ENCODE measurements around the gene FHIT.

The FHIT gene

DNA sequence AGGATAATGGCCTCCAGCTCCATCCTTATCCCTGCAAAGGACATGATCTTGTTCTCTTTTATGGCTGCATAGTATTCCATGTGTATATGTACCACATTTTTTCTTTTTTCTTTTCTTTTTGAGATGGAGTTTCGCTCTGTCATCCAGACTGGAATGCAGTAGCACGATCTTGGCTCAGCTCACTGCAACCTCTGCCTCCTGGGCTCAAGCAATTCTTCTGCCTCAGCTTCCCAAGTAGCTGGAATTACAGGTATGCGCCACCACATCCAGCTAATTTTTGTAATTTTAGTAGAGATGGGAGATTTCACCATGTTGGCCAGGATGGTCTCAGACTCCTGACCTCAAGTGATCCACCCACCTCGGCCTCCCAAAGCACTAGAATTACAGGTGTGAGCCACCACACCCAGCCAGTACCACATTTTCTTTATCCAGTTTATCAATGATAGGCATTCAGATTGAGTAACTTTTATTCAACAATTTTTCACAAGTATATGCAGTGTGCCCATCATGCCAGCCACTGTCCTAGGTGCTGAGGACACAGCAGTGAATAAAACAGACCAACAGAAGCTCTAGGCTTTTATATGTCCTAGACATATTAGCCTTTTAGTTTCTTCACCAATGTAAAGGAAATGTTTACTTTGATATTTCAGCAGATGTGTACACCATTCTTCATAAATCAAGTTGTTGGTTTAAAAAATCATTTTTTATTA is 815.2 kb downstream of the FHIT start:
- in situ Hi-C loops (cut with MboI; ENCODE audit: low sequenced_read_pairs): no loop called here

DNA sequence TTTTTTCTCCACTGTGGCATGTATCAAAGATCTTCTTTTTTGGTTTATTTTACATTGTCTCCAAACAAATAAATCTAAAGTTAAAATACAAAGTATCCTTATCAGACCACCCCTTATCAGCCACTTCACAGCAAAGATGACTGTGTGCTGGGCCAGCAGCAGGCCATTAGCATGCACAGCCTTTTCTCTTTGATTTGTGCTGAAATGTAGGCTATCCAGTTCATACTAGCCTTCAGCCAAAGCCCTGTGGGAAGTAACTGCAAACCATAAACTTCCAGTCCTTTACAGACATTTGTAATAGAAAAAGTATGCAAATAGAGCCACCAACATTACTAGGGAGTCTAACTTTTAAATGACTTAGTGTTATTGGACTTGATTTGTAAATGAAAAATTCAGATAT is 816.3 kb downstream of the FHIT start:
- in situ Hi-C loops (cut with MboI; ENCODE audit: low sequenced_read_pairs): no loop called here

- in situ Hi-C loops (cut with MboI; ENCODE audit: low sequenced_read_pairs): no loop called here
Observed at GRCh38 chr3:60434323-60434722, 816.9 kb downstream of the FHIT start.

DNA sequence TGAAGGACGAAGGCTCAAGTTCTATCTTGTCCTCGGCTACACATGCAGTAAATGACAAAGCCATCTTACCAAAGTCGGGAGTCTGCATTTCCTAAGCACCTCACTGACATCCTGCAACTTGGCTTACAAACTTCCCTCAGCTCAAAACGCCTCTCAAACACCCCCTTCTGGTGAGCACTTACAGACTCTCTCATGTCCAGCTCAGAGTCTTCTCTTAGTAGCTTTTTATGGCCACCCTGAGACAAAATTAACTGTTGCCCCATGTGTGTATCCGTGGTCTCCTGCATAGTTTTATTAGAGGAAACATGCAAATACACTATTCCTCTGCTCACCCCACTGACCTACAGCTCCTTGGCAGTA is 819.7 kb downstream of the FHIT start:
- in situ Hi-C loops (cut with MboI; ENCODE audit: low sequenced_read_pairs): no loop called here

- in situ Hi-C loops (cut with MboI; ENCODE audit: low sequenced_read_pairs): no loop called here
Observed at GRCh38 chr3:60430205-60430604, 821.0 kb downstream of the FHIT start.

DNA sequence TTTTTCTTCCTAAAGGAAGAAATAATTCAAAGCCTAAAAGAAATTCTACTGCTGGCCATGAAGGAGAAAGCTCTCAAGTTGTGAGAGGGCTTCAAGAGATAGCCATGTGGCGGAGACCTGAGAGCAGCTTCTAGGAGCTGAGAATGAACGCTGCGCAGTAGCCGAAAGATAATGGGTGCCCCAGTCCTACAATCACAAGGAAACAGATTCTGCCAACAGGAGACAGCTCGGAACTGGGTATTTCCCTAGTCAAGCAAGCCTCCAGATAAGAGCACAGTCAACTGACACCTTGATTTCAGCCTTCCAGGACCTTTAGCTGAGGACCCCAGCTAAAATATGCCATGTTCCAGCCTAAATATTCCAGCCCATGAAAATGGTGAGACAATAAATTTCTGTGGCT is 824.1 kb downstream of the FHIT start:
- in situ Hi-C loops (cut with MboI; ENCODE audit: low sequenced_read_pairs): no loop called here

DNA sequence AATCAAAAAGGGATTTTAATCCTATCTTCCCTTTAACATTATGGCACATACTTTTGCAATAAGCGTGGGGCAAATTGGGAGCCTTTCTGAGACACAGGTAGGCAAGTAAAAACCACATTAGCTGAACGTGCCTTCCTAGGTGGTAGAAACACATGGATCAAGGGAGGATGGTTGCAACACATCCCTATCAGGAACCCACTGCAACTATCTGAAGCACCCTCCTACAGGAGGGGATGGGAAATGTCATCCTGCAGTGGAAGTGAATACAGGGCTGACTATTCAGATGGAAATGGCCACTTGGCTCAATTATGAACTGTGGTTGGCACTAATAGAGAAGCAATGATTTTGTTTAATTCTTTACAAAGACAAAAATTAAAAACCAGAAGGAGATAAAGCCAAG is 826.3 kb downstream of the FHIT start:
- in situ Hi-C loops (cut with MboI; ENCODE audit: low sequenced_read_pairs): no loop called here

DNA sequence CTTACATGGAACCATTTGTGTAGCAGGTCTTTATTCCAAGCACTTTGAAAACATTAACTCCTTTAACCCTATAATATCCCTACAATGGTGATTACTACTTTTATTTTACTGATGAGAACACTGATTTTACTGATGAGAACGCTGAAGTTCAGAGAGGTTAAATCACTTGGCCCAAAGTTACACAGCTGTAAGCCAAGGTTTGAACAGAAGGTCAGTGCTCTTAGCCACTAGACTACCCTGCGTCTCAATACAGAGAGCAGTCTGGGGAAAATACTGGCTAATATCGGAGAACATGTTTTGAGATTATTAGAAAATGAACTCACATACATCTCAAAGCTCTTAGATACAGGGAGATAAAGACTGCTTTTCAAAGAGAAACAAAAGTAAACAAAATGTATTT is 827.2 kb downstream of the FHIT start:
- in situ Hi-C loops (cut with MboI; ENCODE audit: low sequenced_read_pairs): no loop called here

GRCh38 chr3:60423556-60423955 is 827.7 kb downstream of the FHIT start:
- in situ Hi-C loops (cut with MboI; ENCODE audit: low sequenced_read_pairs): no loop called here

GRCh38 chr3:60421749-60422446 is 829.4 kb downstream of the FHIT start:
- in situ Hi-C loops (cut with MboI; ENCODE audit: low sequenced_read_pairs): no loop called here

GRCh38 chr3:60417576-60417975 is 833.7 kb downstream of the FHIT start:
- in situ Hi-C loops (cut with MboI; ENCODE audit: low sequenced_read_pairs): no loop called here

GRCh38 chr3:60414011-60414410 is 837.2 kb downstream of the FHIT start:
- in situ Hi-C loops (cut with MboI; ENCODE audit: low sequenced_read_pairs): no loop called here

DNA sequence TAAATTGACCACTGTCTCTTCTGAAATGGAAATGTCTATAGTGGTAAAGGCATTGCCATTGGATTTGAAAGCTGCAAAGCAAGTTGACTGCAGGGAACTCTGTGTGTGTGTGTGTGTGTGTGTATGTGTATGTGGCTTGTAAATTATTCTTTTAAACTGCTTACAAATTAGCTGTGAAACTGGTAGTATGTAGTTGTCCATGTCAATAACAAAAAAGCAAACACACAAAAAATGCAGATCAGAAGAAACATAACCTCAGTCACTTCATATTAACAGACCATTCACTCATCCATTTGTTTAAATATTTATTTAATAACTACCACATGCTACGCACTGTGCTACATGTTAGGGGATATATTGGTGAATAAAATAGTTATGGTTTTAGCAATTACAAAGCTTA is 837.7 kb downstream of the FHIT start:
- in situ Hi-C loops (cut with MboI; ENCODE audit: low sequenced_read_pairs): no loop called here

- in situ Hi-C loops (cut with MboI; ENCODE audit: low sequenced_read_pairs): no loop called here
Observed at GRCh38 chr3:60403866-60404265, 847.4 kb downstream of the FHIT start.

DNA sequence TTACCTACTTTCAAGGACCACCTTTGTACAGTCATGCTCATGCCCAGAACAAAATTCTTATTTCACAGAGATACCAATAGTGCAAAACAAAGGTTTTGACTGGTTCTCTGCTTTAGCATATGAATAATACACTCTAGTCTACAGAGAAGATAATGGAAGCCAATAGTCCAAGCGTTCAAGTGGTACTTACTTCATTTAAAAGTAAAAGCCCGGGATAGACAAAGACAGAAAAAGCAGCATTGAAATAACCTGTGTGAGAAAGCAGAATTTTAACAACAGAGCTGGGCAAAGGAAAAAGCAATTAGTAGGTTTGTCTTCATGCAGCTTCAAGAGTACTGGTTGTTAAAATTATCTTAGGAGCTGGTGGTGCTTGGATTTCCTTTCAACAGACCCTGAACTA is 848.3 kb downstream of the FHIT start:
- in situ Hi-C loops (cut with MboI; ENCODE audit: low sequenced_read_pairs): no loop called here

DNA sequence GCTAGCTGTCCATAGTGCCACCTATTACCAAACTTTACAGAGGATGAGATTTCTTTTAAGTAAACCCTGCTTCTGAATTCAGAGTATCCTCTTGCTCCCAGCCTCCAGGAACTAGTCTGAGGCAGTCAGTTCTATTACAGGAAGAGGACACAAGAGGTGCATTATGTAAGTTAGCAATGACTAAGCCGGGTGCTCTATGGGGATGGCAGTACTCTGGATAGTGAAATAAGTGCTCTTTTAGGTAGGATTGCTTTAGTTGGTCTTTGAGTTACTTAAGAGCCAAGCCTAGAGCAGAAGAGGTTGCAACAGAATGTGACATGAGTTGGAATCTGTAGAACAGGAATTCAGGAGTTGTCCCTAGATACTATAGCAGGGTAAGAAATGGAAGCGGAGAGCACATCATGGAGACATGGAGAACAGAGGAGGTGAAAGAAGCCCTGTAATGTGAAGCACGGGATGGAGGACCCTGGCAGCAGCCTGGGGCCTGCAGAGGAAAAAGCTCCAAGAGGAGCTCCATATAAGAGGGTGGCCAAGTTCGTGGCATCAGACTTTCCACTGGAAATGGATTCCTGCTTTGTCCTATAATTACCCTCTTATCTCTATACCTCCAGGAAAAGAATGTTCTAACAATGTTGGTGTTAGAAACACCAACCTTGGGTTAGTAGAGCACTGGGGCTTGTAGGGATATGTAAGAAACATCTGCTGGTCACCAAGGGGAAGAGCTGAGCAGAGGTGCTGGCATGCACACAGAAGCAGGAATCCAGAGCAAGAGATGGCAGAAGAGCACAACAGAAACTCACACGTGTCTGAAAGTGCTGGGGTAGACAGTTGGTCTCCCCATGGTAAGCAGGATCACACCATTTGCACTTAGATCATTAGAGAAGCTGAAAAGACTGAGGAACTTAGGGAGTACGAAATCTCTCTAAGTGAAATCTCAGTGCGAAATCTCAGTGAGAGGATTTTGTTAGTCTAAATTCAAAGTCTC is 851.1 kb downstream of the FHIT start:
- in situ Hi-C loops (cut with MboI; ENCODE audit: low sequenced_read_pairs): no loop called here

GRCh38 chr3:60399292-60399691 is 852.0 kb downstream of the FHIT start:
- in situ Hi-C loops (cut with MboI; ENCODE audit: low sequenced_read_pairs): no loop called here

DNA sequence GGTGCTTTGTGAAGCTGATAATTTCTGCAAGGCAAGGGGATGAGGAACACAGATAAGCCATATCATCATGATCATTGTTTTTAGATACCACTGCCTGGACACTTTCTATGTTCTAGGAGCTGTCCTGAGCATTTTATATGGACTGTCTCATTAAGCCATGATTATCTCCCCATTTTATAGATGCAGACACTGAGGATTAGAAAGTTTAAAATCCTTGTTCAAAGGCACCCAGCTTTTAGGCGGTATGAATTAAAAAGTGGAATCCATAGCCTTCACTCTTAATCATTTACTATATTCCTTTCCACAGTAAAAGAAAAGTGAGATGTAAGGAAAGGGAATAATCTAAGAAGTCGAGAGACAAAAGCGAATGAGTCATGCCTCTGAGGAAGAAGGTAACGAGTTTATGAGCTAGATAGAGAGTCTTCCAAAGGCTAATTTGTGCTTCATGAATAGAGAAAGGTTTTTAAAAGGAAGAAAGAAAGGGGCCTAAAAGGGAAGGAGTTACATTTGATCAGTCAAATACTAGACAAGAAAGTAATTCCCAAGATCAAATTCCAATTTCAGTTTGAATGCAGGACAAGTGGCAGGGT is 856.0 kb downstream of the FHIT start:
- in situ Hi-C loops (cut with MboI; ENCODE audit: low sequenced_read_pairs): no loop called here

DNA sequence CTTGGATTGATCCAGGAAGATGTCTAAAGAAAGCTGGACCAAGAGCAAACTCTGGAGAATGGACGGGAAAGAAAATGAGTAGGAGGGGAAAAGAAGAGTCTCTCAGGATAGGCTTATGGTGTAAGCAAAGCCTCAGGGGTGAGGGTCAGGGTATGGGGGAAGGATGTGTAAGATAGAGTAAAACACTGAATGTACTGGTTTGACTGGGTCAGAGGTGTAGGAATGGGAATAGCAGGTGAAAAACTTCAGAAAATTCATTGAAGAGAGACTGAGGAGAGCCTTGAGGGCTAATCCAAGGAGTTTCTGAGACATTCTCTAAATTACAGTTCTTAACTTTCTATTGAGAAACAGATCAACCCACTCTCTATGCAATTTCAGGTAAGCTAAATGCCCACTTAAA is 857.3 kb downstream of the FHIT start:
- in situ Hi-C loops (cut with MboI; ENCODE audit: low sequenced_read_pairs): no loop called here

- in situ Hi-C loops (cut with MboI; ENCODE audit: low sequenced_read_pairs): no loop called here
Observed at GRCh38 chr3:60392501-60392900, 858.8 kb downstream of the FHIT start.

GRCh38 chr3:60391292-60391691 is 860.0 kb downstream of the FHIT start:
- in situ Hi-C loops (cut with MboI; ENCODE audit: low sequenced_read_pairs): no loop called here

Measured in HL-60/S4 treated with phorbol 12-myristate 13-acetate at 8.2 ng/mL for 4 days and 3 days (cell line).